ENCODE results near the gene ALG2.

Gene ALG2

GRCh38 chr9:99226054-99226453, 4.3 kb upstream of the ALG2 start:
- DNase-seq (ENCODE audit: extremely low read depth, insufficient read length): no peak
- peaks cover 11% of the 10 kb centered on the region; the same call in 1 of the 2 replicates for H3K36me3 ChIP-seq (ENCODE audit: control insufficient read depth, insufficient read depth, low read length)
- no peak for TF ChIP-seq CTCF (IDR thresholded peaks at IDR 0.05; ENCODE audit: insufficient read depth, low read length, poor library complexity, severe bottlenecking)
- H3K27me3 ChIP-seq (replicated peaks; ENCODE audit: control insufficient read depth, insufficient read depth, low read length): no peaks in the 10 kb centered on the region
- H3K4me3 ChIP-seq (replicated peaks; ENCODE audit: low read depth, low read length): no peak overlapping the region

- peaks cover 11% of the 10 kb centered on the region; the same call in 1 of the 2 replicates for H3K36me3 ChIP-seq (ENCODE audit: control insufficient read depth, insufficient read depth, low read length)
- peak overlapping the region; percentile 98 for H3K4me3 ChIP-seq (replicated peaks; ENCODE audit: low read depth, low read length)
- no peak for DNase-seq (ENCODE audit: extremely low read depth, insufficient read length)
- H3K27me3 ChIP-seq (replicated peaks; ENCODE audit: control insufficient read depth, insufficient read depth, low read length): no peaks in the 10 kb centered on the region
- TF ChIP-seq CTCF (IDR thresholded peaks at IDR 0.05; ENCODE audit: insufficient read depth, low read length, poor library complexity, severe bottlenecking): no peak
Measured at GRCh38 chr9:99224445-99224844, 2.7 kb upstream of the ALG2 start.

GRCh38 chr9:99222416-99223270, 901 bp upstream of the ALG2 start:
- peak; percentile 14 for TF ChIP-seq CTCF (IDR thresholded peaks at IDR 0.05; ENCODE audit: insufficient read depth, low read length, poor library complexity, severe bottlenecking)
- no peak for DNase-seq (ENCODE audit: extremely low read depth, insufficient read length)
- peaks cover 13% of the 10 kb centered on the region for H3K36me3 ChIP-seq (ENCODE audit: control insufficient read depth, insufficient read depth, low read length)
- peak overlapping the region; percentile 98 for H3K4me3 ChIP-seq (replicated peaks; ENCODE audit: low read depth, low read length)
- H3K27me3 ChIP-seq (replicated peaks; ENCODE audit: control insufficient read depth, insufficient read depth, low read length): no peaks in the 10 kb centered on the region

GRCh38 chr9:99221266-99221620, 499 bp downstream of the ALG2 start:
- peaks cover 10% of the 10 kb centered on the region for H3K36me3 ChIP-seq (ENCODE audit: control insufficient read depth, insufficient read depth, low read length)
- peak overlapping the region; percentile 98 for H3K4me3 ChIP-seq (replicated peaks; ENCODE audit: low read depth, low read length)
- no peak for DNase-seq (ENCODE audit: extremely low read depth, insufficient read length)
- H3K27me3 ChIP-seq (replicated peaks; ENCODE audit: control insufficient read depth, insufficient read depth, low read length): no peaks in the 10 kb centered on the region
- TF ChIP-seq CTCF (IDR thresholded peaks at IDR 0.05; ENCODE audit: insufficient read depth, low read length, poor library complexity, severe bottlenecking): no peak

GRCh38 chr9:99220011-99220410, 1.7 kb downstream of the ALG2 start:
- Histone ChIP-seq H3K36me3 (ENCODE audit: control insufficient read depth, insufficient read depth, low read length) (peaks cover 14% of the 10 kb centered on the region), H3K27me3 (replicated peaks; ENCODE audit: control insufficient read depth, insufficient read depth, low read length) (no peaks in the 10 kb centered on the region), H3K4me3 (replicated peaks; ENCODE audit: low read depth, low read length) (peak overlapping the region; percentile 98)
- no peak for TF ChIP-seq CTCF (IDR thresholded peaks at IDR 0.05; ENCODE audit: insufficient read depth, low read length, poor library complexity, severe bottlenecking)
- DNase-seq (ENCODE audit: extremely low read depth, insufficient read length): no peak

Measured in GM06990 (cell line).